ENCODE data around the gene FXYD2.

GRCh38 chr11:117823946-117824420 lies 561 bp downstream of the FXYD2 start:
- no peak for TF ChIP-seq EP300 (IDR thresholded peaks at IDR 0.05)
- TF ChIP-seq POLR2A (IDR thresholded peaks at IDR 0.05) = no peak
- TF ChIP-seq CTCF (IDR thresholded peaks at IDR 0.05) = no peak

All from suprapubic skin (tissue), 3 donors.